Hematopoietic multipotent progenitor cell treated with erythropoietin and hydrocortisone succinate and interleukin-3 and kit ligand, for 17 days (in vitro differentiated cells): ENCODE data around the gene TRIOBP.

Source experiments
- DNase-seq: peaks from one replicate; pipeline ENCODE4 v3.0.0-alpha.2; 2015; ENCODE audit warnings: low spot score

TRIOBP gene

DNA sequence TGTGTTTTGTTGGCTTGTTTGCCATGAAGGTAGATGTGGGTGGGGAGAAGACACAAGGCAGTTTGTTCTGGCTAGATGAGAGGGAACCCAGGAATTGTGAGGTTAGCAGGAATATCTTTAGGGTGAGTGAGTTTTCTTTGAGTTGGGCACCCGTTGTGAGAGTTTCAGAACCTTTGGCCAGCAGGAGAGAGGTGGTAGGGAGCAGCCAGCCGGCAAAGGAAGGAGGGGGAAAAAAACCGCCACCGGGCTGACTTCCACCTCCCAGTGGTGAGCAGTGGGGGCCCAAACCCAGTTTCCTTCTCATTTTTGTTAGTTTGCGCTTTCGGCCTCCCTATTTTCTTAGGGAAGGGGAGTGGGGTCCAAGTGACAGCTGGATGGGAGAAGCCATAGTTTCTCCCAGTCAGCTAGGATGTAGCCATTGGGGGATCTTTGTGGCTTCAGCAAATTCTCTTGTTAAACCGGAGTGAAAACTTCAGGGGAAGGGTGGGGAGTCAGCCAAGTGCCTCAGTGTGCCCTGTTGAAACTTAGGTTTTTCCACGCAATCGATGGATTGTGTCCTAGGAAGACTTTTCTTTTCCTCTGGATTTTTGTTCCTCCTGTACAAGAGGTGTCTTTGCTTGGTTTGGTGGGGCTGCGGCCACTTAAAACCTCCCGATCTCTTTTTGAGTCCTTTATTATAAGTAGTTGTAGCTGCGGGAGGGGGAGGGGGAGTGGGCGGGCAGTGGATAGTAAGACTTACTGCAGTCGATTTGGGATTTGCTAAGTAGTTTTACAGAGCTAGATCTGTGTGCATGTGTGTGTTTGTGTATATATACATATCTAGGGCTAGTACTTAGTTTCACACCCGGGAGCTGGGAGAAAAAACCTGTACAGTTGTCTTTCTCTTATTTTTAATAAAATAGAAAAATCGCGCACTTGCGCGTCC lies 109.8 kb downstream of the TRIOBP start:
- peak; percentile 39 for DNase-seq

DNA sequence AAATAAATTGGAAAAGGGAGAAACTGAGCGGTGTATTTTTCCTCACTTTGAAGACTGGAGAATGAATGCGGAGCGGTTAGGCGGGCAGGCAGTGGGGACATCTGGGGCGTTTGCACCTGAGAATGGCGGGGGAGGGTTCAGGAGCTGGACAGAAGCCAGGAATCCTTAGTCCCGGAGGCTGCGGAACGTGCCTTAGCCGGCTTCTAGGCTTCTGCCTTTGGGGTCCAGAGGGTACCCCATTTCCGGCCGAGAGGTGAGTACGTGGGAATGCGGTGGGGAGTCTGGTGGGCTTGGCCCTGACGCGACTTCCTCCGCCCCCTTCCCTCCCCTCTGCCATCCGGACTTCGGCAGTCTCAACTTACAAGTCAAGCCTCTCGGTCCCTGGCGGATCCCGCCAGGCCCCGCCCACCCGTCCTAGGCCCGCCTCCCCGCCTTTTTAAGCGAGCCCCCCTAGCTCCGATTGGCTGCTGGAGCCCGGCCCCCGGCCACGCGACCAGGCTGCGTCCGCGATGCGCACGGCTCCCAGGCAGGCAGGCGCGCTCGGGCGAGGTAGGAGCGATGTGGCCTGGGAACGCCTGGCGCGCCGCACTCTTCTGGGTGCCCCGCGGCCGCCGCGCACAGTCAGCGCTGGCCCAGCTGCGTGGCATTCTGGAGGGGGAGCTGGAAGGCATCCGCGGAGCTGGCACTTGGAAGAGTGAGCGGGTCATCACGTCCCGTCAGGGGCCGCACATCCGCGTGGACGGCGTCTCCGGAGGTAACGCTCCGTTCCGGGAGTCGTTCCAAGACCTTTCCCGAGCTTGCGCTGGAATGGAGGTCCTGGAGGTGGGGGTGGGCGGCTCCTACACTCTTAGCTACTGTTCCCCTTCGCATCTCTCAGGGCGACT lies 110.8 kb downstream of the TRIOBP start, which contains the start of gene GCAT:
Gene GCAT, plus strand, starts transcription at position 525 of the 884 bp plus-strand sequence. Its CDS starts 34 bp downstream, at position 559.
- DNase-seq = peak; percentile 85

DNA sequence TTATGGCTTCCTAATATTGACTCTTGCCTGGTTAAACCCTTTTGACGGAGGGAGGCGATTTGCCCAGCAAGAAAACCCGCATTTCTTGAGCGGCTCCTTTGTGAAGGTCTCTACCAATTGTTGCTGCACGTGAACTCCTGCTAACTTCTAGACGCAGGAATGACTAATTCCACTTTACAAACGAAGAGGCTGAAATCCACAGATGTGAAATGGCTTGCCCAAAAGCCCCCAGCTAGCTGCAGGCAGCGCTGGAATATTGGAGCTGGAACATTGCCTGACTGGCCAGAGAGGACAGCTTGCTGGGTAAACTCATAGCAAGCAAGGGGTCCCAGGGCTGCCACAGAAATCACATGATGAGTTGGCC lies 111.4 kb downstream of the TRIOBP start:
- DNase-seq = no peak

DNA sequence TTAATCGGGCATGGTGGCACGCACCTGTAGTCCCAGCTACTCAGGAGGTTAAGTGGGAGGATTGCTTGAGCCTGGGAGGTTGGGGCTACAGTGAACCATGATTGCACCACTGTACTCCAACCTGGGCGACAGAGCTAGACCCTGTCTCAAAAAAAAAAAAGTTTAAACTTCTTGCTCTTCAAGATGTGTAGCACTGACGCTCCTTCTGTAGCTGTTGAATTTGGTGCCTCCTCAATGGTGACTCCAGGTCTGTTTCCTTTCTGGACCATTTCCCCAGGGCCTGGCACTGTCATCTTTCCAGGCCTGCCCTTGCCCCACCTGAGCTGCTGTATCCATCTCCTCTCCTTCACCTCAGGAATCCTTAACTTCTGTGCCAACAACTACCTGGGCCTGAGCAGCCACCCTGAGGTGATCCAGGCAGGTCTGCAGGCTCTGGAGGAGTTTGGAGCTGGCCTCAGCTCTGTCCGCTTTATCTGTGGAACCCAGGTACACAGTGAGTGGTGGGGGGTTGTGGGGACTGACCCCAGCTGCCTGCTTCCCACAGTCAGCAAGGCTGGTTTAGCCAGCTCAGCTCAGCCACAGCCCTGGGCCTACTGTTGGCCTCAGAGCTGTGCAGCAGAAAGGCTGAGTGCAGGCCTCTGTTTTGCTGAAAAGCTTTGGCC lies 113.0 kb downstream of the TRIOBP start:
- no peak for DNase-seq

DNA sequence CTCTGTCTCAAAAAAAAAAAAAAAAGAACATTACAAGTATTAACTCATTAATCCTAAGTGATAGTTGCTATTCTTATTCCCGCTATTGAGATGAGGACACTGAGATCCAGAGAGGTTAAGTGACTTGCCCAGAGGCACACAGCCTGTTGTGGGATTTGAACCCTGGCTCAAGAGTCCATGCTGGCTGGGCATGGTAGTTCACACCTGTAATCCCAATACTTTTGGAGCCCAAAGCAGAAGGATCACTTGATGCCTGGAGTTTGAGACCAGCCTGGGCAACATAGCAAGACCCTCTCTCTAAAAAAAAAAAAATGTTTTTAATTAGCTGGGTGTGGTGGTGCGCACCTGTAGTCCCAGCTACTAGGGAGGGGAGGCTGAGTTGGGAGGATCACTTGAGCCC lies 115.0 kb downstream of the TRIOBP start:
- DNase-seq = no peak

DNA sequence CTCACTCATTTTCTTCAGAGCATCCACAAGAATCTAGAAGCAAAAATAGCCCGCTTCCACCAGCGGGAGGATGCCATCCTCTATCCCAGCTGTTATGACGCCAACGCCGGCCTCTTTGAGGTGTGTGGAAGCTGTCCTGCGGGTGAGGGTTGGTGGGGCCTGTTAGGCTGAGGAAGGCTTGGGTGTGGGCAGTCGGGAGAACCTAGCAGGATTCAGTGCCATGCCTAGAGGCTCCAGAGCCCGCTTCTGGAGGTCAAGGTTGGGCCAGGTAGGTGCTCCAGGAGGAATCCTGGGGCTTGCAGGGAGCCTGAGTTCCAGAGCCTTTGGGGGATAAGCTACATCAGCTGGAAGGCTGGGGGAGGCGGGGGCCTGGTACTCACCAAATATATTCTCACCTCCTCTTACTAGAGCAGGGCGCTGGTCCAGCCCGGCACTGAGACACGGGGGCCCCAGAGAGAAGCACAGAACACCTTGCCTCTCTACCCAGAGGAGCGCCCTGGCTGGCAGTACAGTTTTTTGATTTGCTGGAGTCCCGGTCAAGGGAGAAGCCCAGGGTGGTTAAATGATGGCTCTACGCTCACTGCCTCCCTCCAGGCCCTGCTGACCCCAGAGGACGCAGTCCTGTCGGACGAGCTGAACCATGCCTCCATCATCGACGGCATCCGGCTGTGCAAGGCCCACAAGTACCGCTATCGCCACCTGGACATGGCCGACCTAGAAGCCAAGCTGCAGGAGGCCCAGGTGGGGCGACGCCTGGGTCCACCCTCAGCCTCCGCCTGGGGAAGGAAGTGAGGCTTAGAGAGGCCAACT lies 116.2 kb downstream of the TRIOBP start:
- no peak for DNase-seq

DNA sequence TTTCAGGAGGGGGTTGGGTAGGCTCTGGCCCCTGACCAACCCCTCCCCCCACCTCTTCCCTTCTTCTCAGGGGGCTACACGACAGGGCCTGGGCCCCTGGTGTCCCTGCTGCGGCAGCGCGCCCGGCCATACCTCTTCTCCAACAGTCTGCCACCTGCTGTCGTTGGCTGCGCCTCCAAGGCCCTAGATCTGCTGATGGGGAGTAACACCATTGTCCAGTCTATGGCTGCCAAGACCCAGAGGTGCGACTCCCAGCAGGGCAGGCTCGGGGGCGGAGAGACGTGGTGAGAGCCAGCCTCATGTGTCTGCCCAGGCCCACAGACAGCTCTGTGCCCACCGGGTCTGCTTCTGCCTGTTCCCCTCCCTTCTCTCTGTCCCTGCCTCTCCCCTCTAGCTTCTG lies 118.7 kb downstream of the TRIOBP start:
- no peak for DNase-seq

DNA sequence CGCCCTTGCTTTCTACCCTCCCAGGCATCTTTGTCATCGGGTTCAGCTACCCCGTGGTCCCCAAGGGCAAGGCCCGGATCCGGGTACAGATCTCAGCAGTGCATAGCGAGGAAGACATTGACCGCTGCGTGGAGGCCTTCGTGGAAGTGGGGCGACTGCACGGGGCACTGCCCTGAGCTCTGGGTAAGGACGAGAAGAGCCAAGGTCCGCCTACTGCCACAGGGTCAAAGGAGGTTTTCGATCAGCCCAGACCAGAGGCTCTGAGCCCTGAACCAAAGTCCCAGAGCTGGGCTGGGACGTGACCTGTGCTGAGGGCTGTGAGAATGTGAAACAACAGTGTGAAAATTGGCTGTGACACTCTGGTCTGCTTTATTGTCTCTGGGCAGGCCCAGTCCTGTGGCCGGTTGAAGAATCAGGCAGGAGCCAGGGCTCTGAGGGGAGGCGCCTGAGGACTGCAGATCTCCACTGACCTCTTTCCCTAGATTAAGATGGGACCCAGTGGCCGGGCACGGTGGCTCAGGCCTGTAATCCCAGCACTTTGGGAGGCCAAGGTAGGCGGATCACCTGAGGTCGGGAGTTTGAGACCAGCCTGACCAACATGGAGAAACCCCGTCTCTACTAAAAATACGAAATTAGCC lies 119.8 kb downstream of the TRIOBP start:
- no peak for DNase-seq

DNA sequence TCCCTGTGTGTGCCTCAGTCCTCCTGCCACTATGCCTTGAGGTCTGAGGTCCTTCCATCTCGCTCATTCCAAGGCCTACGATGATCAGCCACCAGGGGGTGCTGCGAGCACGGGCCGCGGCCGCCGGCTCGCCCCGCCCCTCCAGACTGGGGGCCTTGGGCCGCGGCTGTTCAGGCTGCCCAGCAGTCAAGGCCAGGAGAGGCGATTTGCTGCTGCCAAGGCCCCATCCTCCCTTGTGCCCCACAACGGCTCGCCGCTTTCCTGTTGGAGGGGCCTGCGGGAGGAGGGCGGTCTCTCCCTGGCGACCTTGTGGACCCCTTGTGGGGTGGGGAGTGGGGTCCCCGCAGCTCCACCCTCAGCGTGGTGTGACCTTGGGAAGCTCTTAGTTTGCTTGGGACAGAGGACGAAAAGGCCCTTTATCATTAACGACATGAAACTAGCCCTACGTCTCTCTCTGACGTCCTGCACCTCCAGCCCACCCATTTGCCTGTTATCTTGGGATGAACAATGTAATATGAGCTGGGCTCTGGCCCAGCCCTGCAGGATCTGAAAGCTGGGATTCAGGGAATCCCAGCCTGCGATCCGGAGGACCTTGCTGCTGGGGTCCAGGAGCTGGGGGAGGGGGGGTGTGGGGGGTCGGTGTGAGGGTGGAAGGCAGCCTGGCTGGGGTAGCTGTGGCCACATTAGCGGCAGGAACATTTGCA lies 121.0 kb downstream of the TRIOBP start:
- DNase-seq = peak; percentile 76

DNA sequence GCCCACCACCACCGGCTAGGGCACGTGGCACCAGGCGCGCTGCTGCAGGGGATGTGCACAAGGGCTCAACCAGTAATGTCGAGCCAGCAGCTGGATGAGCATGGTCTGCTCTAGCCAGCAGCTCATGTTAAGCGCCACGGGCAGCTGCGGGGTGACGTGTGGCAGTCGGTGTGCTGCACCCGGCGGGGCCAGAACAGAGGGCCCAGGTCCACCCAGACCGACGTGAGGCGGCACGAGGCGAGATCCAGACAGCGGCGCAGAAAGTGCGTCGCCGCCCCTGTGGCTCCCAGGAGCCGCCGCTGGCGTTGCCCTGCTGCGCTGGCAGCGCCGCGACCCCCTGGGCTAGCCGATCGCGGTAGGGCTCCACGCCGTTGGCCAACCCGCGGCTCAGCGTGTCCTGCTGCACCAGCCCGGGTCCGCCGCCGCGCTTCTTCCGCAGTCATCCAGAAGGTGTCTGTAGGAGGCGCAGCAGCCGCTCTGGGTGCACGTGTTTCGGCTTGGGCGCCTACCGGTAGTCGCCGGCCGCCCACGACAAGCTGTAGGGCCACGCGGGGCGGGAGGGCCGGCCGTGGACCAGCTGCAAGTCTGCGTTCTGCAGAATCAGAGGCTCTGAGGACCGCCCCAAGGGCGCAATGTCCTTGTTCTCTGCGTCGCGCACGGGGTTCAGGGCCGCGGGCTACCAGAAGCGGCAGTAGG lies 121.7 kb downstream of the TRIOBP start:
- DNase-seq = no peak

DNA sequence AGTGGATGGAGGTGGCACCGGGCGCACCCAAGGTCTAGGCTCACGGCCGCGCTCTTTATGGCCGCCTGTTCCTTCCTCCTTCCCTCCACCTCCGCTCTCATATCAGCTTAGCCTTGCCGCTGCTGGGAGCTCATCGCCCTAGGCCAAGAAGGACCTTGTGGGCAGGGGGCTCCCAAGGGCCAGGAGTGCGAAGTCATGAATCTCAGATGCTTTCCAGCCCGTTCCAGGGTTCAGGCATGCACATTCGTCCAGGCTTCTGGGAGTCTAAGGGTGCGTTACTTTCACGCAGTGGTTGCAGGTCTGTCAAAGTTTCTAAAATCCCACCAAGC lies 122.2 kb downstream of the TRIOBP start:
- DNase-seq = no peak

DNA sequence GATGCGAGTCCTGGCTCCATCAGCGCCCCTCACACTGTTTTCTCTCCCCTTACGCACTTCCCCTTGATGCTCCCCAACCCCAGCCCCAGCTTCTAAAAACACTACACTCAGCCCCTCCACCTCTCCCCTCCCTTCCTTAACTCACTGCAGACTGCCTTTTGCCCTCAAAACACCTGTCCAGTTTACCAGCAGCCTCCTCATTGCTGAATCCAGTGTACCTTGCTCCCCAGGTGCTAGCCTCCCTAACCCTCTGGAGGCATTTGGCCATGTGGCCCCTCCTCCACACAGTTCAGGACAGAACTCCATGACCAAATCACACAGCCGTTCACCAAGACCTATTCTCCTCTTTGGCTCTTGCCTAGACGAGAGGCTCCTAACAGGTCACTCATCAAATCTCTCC lies 123.5 kb downstream of the TRIOBP start:
- no peak for DNase-seq

DNA sequence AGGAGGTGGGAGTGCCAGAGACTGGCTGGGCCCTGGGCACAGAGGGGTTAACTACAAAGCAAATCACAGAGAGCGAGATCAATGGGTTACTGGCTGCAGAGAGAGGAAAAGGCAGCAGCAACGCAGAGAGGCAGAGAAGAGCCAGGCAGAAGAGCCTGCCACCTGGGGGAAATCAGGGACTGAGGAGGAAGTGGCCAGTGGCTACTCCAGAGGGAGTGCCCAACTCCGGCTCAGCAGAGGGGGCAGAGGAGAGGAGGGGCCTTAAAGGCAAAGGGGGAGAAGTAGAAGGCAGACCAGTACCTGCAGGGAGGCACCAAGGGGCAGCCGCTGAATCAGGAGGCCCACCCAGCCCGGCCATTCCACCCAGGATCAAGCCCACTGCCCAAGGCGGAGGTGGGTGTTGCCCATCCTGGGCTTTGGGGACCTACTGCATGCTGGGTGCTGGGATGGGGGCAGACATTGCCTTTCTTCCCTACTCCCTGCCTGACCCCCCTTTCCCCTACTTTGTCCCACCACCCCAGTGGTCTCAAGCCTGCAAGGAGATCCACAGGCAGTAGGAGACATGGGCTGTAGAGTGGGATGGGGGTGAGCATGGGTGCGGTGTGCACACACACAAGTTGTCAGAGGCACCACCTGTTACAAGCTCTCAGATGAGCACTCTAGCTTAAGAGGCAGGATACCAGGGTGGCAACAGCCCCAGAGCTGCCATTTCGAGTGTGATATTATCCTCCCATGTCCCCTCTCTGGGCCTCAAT lies 125.4 kb downstream of the TRIOBP start:
- no peak for DNase-seq

DNA sequence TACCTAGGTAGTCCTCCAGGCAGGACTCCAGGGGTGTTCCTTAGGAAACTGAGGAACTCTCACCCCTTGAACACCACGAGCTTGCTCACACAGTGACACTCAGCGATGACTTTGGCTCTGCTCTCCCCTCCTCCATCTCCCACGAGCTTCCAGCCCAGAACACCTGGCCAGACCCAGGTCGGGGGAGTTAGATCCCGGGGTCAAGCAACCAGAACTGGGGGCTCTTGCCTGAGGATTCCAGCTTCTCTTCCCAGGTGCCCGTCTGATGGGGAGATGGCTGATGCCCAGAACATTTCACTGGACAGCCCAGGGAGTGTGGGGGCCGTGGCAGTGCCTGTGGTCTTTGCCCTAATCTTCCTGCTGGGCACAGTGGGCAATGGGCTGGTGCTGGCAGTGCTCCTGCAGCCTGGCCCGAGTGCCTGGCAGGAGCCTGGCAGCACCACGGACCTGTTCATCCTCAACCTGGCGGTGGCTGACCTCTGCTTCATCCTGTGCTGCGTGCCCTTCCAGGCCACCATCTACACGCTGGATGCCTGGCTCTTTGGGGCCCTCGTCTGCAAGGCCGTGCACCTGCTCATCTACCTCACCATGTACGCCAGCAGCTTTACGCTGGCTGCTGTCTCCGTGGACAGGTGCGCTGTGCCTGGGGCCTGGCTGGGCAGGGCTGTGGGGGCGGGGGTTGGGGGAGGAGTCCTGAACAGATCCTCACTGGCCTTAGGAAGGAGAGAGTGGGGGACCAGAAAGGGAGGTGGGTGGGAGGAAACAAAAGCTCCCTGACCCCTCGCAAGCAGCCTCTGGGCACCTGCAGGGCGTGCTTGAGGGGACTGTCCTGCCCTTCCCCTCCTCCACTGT lies 126.5 kb downstream of the TRIOBP start, which contains the start of gene GALR3:
Gene GALR3, plus strand, starts transcription at position 249 of the 852 bp plus-strand sequence. Its CDS starts 25 bp downstream, at position 274.
- DNase-seq = no peak

DNA sequence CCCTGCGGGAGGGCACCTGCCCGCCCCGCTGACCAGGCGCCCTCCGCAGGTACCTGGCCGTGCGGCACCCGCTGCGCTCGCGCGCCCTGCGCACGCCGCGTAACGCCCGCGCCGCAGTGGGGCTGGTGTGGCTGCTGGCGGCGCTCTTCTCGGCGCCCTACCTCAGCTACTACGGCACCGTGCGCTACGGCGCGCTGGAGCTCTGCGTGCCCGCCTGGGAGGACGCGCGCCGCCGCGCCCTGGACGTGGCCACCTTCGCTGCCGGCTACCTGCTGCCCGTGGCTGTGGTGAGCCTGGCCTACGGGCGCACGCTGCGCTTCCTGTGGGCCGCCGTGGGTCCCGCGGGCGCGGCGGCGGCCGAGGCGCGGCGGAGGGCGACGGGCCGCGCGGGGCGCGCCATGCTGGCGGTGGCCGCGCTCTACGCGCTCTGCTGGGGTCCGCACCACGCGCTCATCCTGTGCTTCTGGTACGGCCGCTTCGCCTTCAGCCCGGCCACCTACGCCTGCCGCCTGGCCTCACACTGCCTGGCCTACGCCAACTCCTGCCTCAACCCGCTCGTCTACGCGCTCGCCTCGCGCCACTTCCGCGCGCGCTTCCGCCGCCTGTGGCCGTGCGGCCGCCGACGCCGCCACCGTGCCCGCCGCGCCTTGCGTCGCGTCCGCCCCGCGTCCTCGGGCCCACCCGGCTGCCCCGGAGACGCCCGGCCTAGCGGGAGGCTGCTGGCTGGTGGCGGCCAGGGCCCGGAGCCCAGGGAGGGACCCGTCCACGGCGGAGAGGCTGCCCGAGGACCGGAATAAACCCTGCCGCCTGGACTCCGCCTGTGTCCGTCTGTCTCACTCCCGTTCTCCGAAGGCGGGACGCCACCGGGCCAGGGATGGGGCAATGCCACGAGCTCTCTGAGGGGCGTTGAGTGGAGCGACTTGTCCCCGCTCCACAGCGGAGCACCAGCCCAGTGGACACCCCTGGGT lies 128.1 kb downstream of the TRIOBP start:
- DNase-seq = no peak
